H54 (cell line): ENCODE results near the gene CRHR1.

Source experiments
- DNase-seq: peaks from one replicate; pipeline ENCODE4 v3.0.0; 2011; ENCODE audit warnings: low spot score, mixed read lengths; ENCODE audit not compliant: insufficient read length
- FAIRE-seq: peaks from 3 replicates; lab custom pipeline; 2011; peaks lifted over from hg19 to GRCh38; lab: Jason Lieb, UNC
- POLR2A ChIP-seq: IDR thresholded peaks from 2 replicates; pipeline ENCODE4 v1.6.1; 2011; ENCODE audit warnings: low read depth, mild to moderate bottlenecking, low read length

The CRHR1 gene

DNA sequence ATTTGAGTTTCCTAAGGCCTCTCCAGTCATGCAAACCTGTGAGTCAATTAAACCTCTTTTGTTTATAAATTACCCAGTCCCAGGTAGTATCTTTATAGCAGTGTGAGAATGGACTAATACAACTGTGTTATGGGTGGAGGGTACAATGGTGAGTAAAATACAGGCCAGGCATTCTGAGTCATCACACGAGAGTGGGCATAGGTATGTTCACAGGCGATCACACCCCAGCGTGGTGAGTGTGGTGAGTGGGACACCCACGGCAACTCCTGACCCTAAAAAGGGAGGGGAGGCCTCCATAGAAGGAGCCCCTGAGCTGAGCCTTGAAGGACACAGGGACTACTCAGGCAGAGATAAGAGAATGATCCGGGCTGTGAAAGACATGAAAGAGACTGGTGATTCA, 87.6 kb downstream of the CRHR1 start:
- DNase-seq (no peak), FAIRE-seq (no peak)
- TF ChIP-seq POLR2A = no peak

GRCh38 chr17:45873728-45874127, 89.6 kb downstream of the CRHR1 start:
- no peak for FAIRE-seq
- DNase-seq = no peak
- no peak for TF ChIP-seq POLR2A

GRCh38 chr17:45874151-45874550, 90.0 kb downstream of the CRHR1 start:
- DNase-seq = no peak
- no peak for TF ChIP-seq POLR2A
- FAIRE-seq = no peak

GRCh38 chr17:45876539-45876938, 92.4 kb downstream of the CRHR1 start:
- FAIRE-seq (no peak), DNase-seq (no peak)
- no peak for TF ChIP-seq POLR2A

DNA sequence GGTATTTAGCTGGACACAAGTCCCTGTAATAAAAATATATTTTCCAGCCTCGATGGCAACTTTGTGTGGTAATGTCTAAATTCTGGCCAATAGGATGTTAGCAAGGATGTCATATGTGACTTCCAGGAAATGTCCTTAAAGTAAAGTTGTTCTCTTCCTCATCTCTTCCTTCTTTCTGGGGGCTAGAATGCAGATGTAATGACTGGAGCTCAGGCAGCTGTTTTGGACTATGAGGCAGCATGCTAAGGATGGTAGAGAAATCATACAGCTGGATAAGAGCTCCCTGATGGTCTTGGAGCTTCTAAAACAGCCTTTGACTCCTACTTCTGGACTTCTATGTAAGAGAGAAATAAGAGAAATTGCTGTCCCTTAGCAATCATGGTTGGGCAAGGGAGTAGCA, 93.3 kb downstream of the CRHR1 start:
- no peak for DNase-seq
- no peak for TF ChIP-seq POLR2A
- FAIRE-seq = no peak

GRCh38 chr17:45883063-45883462, 98.9 kb downstream of the CRHR1 start:
- TF ChIP-seq POLR2A = no peak
- no peak for DNase-seq
- no peak for FAIRE-seq
